Measurements from ENCODE around the gene ZNF578.

DNA sequence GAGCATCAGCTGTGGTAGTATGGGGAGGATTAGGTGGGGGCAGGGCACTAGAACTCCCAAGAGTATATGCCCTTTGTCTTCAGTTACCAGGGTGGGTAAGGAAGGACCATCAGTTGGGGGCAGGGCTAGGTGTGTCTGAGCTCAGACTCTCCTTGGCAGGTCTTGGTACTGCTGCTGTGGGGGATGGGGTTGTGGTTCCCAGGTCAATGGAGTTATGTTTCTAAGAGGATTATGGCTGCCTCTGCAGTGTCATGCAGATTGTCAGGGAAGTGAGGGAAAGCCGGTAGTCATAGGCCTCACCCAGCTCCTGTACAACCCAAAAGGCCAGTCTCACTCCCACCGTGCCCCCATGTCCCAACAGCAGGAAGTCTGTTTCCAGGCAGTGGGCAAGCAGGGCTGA, 8.8 kb upstream of the ZNF578 start:
- TF ChIP-seq, protein P1, sequence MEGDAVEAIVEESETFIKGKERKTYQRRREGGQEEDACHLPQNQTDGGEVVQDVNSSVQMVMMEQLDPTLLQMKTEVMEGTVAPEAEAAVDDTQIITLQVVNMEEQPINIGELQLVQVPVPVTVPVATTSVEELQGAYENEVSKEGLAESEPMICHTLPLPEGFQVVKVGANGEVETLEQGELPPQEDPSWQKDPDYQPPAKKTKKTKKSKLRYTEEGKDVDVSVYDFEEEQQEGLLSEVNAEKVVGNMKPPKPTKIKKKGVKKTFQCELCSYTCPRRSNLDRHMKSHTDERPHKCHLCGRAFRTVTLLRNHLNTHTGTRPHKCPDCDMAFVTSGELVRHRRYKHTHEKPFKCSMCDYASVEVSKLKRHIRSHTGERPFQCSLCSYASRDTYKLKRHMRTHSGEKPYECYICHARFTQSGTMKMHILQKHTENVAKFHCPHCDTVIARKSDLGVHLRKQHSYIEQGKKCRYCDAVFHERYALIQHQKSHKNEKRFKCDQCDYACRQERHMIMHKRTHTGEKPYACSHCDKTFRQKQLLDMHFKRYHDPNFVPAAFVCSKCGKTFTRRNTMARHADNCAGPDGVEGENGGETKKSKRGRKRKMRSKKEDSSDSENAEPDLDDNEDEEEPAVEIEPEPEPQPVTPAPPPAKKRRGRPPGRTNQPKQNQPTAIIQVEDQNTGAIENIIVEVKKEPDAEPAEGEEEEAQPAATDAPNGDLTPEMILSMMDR (IDR thresholded peaks at IDR 0.05) = no peak
- no peak for TF ChIP-seq POLR2A (IDR thresholded peaks at IDR 0.05)
- TF ChIP-seq EP300 (IDR thresholded peaks at IDR 0.05) = no peak

All from upper lobe of left lung (tissue), 4 donors.